GM19372 (cell line): ENCODE data around the gene TRAF5.

Experiments
- ATAC-seq: cut with Tn5 transposase; IDR thresholded peaks from one replicate; pipeline ENCODE4 v1.9.1; 2021; ENCODE audit warnings: mild to moderate bottlenecking, low read depth, moderate library complexity; ENCODE audit not compliant: unreplicated experiment

The TRAF5 gene

DNA sequence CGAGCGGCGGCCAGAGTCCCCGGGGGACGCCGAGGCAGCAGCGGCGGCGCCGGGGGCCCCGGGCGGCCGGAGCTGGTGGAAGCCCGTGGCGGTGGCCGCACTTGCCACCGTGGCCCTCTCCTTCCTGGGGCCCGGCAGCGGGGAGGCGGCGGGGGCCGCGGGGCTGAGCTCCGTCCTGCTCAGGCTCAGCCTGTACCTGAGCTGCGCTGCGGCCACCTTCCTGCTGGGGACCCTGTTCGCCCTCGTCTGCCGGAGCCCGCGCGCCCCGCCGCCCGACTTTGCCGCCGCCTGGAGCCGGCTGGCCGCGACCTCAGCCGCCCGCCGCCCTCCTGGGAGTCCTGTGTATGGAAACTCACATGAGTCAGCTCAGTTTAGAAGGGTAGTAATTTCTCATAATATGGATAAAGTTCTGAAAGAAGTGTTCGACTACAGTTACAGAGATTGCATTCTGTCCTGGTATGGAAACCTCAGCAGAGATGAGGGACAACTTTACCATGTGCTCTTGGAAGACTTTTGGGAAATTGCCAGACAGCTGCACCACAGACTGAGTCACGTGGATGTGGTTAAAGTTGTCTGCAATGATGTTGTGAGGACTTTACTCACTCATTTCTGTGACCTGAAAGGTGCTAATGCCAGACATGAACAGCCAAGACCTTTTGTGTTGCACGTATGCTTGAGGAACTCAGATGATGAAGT is 90.1 kb downstream of the TRAF5 start:
- peak; percentile 57 for ATAC-seq

DNA sequence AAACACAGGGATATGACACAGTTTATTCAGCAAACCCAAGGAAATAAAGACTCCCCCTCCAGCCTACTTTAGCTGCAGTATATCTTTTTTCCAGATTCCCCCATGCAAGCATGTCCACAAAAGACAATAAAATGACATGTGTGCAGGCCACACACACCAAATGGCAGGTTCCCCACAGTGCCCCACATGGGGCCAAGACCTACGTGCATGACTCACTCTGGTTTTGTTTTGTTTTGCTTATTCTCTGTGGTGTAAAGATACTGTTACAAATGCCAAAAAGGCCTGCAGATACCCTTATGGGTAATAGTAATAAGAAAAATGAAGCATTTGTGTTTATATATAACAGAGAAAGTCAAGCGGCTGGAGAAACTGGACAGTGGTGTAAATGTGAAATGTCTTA is 93.8 kb downstream of the TRAF5 start:
- ATAC-seq = no peak

DNA sequence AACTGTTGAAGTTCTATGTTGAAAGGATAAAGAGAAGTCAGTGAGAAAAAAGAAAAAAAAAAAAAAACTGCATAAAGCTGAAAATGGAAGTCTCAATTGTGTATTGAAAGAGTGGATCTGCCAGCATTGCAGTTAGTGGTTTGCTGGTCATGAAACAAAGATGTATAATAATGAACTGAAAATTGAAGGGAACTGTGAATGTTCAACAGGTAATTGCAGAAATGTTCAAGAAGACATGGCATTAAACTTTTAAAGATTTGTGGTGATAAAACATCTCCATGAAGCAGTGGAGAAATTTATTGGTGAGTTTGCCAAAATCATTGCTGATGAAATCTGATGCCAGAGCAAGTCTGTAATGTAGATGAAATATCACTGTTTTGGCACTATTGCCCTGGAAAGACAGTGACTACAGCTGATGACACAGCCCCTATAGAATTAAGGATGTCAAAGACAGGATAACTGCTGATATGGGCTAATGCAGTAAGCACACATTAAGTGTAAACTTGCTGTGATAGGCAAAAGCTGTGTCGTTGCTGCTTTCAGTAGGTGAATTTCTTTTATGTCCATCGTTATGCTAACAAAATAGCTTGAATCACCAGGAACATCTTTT is 94.3 kb downstream of the TRAF5 start:
- no peak for ATAC-seq

DNA sequence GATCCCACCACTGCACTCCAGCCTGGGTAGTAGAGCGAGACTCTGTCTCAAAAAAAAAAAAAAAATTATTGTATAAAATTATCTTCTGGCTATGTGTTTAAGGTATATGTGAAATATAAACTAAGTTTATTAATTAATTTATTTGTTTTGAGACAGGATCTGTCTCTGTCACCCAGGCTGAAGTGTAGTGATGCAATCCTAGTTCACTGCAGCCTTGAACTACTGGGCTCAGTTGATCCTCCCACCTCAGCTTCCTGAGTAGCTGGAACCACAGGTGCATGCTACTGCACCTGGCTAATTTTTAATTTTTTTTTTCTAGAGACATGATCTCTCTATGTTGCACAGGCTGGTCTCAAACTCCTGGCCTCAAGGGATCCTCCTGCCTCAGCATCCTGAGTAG is 97.4 kb downstream of the TRAF5 start:
- no peak for ATAC-seq
